ENCODE data around the gene HOXB5.

HOXB5 gene

GRCh38 chr17:48574505-48575065, 19.0 kb downstream of the HOXB5 start:
- Histone ChIP-seq H3F3A (ENCODE audit: low read depth) (peaks cover 5% of the 10 kb centered on the region), H3K27me3 (ENCODE audit: insufficient read depth, low read length, poor library complexity, severe bottlenecking) (peaks cover 16% of the 10 kb centered on the region)

GRCh38 chr17:48571826-48572417, 21.7 kb downstream of the HOXB5 start:
- H3K79me2 ChIP-seq (ENCODE audit: insufficient read depth, low read length) = peaks cover 100% of the 10 kb centered on the region
- no peaks in the 10 kb centered on the region for H3K9me2 ChIP-seq (replicated peaks; ENCODE audit: low read depth, low read length)
- H4K20me1 ChIP-seq (ENCODE audit: insufficient read depth, low read length, poor library complexity, severe bottlenecking) = peaks cover 76% of the 10 kb centered on the region
- H3F3A ChIP-seq (ENCODE audit: low read depth) = peaks cover 3% of the 10 kb centered on the region; the same call in 1 of the 2 replicates
- no peaks in the 10 kb centered on the region for H3K9me3 ChIP-seq (ENCODE audit: insufficient read depth, low read depth, low read length)
- peaks cover 1% of the 10 kb centered on the region for H3K27me3 ChIP-seq (ENCODE audit: insufficient read depth, low read length, poor library complexity, severe bottlenecking)
- peak overlapping the region; percentile 89 for H3K4me3 ChIP-seq (ENCODE audit: low read length, poor library complexity, severe bottlenecking)
- peak overlapping the region; percentile 98 for H3K4me2 ChIP-seq (ENCODE audit: low read depth, low read length, poor library complexity, severe bottlenecking)
- no peak for TF ChIP-seq EZH2phosphoT487 (IDR thresholded peaks at IDR 0.05; ENCODE audit: borderline replicate concordance)
- no peak for TF ChIP-seq CTCF (conservative IDR thresholded peaks at IDR 0.05; ENCODE audit: low read length)
- H2AFZ ChIP-seq (ENCODE audit: low read length) = no peak overlapping the region
- peaks cover 93% of the 10 kb centered on the region for H3K4me1 ChIP-seq (ENCODE audit: insufficient read depth, low read length, poor library complexity, severe bottlenecking)
- peak overlapping the region; percentile 95 for H3K9ac ChIP-seq (ENCODE audit: low read depth, low read length, poor library complexity, severe bottlenecking)
- peaks cover 87% of the 10 kb centered on the region for H3K36me3 ChIP-seq (ENCODE audit: insufficient read depth, low read length)

More at GRCh38 chr17:48574505-48575065, 19.0 kb downstream of the HOXB5 start:
- no peaks in the 10 kb centered on the region for H3K9me3 ChIP-seq (ENCODE audit: insufficient read depth, low read depth, low read length)
- TF ChIP-seq EZH2phosphoT487 (IDR thresholded peaks at IDR 0.05; ENCODE audit: borderline replicate concordance) = no peak
- peak overlapping the region; percentile 95 for H3K9ac ChIP-seq (ENCODE audit: low read depth, low read length, poor library complexity, severe bottlenecking)
- peak overlapping the region; percentile 98 for H3K4me2 ChIP-seq (ENCODE audit: low read depth, low read length, poor library complexity, severe bottlenecking)
- H3K4me3 ChIP-seq (ENCODE audit: low read length, poor library complexity, severe bottlenecking) = peak overlapping the region; percentile 89
- H4K20me1 ChIP-seq (ENCODE audit: insufficient read depth, low read length, poor library complexity, severe bottlenecking) = peaks cover 68% of the 10 kb centered on the region
- H3K9me2 ChIP-seq (replicated peaks; ENCODE audit: low read depth, low read length) = no peaks in the 10 kb centered on the region
- H2AFZ ChIP-seq (ENCODE audit: low read length) = no peak overlapping the region
- H3K4me1 ChIP-seq (ENCODE audit: insufficient read depth, low read length, poor library complexity, severe bottlenecking) = peaks cover 82% of the 10 kb centered on the region
- H3K79me2 ChIP-seq (ENCODE audit: insufficient read depth, low read length) = peaks cover 98% of the 10 kb centered on the region
- peaks cover 81% of the 10 kb centered on the region for H3K36me3 ChIP-seq (ENCODE audit: insufficient read depth, low read length)

- Histone ChIP-seq H3K4me1 (ENCODE audit: insufficient read depth, low read length, poor library complexity, severe bottlenecking) (peaks cover 98% of the 10 kb centered on the region), H3K9me3 (ENCODE audit: insufficient read depth, low read depth, low read length) (no peaks in the 10 kb centered on the region), H3K4me3 (ENCODE audit: low read length, poor library complexity, severe bottlenecking) (peak overlapping the region; percentile 89), H3K27me3 (ENCODE audit: insufficient read depth, low read length, poor library complexity, severe bottlenecking) (no peaks in the 10 kb centered on the region), H3K36me3 (ENCODE audit: insufficient read depth, low read length) (peaks cover 86% of the 10 kb centered on the region), H2AFZ (ENCODE audit: low read length) (no peak overlapping the region), H3K4me2 (ENCODE audit: low read depth, low read length, poor library complexity, severe bottlenecking) (peak overlapping the region; percentile 98), H3K9ac (ENCODE audit: low read depth, low read length, poor library complexity, severe bottlenecking) (peak overlapping the region; percentile 95), H3F3A (ENCODE audit: low read depth) (peaks cover 3% of the 10 kb centered on the region; the same call in 1 of the 2 replicates), H4K20me1 (ENCODE audit: insufficient read depth, low read length, poor library complexity, severe bottlenecking) (peaks cover 79% of the 10 kb centered on the region), H3K79me2 (ENCODE audit: insufficient read depth, low read length) (peaks cover 100% of the 10 kb centered on the region), H3K9me2 (replicated peaks; ENCODE audit: low read depth, low read length) (no peaks in the 10 kb centered on the region)
- no peak for TF ChIP-seq CTCF (conservative IDR thresholded peaks at IDR 0.05; ENCODE audit: low read length)
- TF ChIP-seq EZH2phosphoT487 (IDR thresholded peaks at IDR 0.05; ENCODE audit: borderline replicate concordance) = no peak
These were observed 22.4 kb downstream of the HOXB5 start for GRCh38 chr17:48571024-48571818.

Measured in Loucy (cell line).